HG03135 (cell line): ENCODE results near the gene SCN10A.

Experiments used
- ATAC-seq: cut with Tn5 transposase; IDR thresholded peaks from one replicate; pipeline ENCODE4 v1.9.1; 2021; ENCODE audit warnings: mild to moderate bottlenecking, moderate library complexity; ENCODE audit not compliant: unreplicated experiment

The SCN10A gene

DNA sequence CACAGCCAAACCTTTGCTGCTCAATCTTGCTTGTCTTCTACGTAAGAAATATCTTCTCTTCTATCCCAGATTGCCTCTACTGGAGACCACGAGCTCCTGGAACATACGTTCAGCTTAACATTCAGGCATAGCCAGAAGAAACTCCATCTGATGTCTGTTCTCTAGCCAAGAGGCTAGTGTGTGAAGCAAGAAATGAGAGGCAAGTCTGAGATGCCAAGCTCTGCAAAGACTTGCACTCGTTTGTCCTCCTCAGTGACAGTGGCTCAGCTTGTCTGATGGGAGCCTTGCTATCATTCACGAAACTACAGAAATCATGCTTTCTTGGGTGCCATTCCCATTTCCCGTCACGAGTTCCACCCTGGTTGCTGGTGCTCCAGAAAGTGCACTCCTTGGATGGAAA lies at the start of gene SCN10A:
Gene SCN10A, minus strand, starts transcription at position 192 of the 400 bp plus-strand sequence. CDS start 22,207 bp downstream, outside the sequence.
- ATAC-seq: no peak

GRCh38 chr3:38853011-38853410 lies 37.0 kb upstream of the SCN10A start:
- ATAC-seq: no peak

GRCh38 chr3:38843898-38844297 lies 27.9 kb upstream of the SCN10A start:
- ATAC-seq: no peak

GRCh38 chr3:38842266-38842965 lies 26.4 kb upstream of the SCN10A start:
- no peak for ATAC-seq

DNA sequence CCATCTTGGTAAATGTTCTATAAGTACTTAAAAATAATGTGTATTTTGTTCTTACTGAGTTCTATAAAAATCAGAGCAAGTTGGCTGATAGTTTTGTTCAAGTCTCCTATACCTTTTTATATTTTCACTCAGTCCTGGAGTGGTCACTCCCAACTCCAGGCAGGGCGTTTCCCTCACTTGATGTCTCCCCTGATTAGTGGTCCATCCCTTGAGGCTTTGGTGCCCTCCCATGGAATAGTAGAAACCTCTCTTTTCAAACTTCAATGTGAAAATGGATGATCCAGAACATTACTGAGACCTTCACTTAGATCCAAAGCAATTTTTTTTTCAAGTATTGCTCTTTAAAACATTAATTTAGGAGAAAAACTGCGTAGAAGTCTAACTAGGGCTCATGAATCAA lies 25.0 kb upstream of the SCN10A start:
- ATAC-seq: no peak

DNA sequence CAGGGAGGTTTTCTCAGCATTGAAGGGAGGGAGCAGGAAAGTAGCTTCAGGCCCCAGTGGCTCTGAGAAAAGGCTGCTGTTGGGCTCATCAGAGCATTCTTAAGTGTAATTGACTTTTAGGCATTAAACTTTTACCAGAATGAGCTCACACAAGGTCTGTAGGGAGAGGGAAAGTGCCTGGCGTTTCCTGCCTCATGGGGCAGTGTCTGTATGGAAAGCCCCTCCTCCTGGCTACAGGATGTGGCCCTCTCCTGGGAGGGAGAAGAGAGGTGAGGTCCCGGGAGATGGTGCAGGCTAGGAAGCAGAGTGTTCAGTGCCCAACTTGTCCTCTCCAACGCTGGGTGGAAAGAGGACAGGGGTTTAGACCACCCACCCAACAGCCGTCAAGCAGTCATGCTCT lies 21.3 kb upstream of the SCN10A start:
- no peak for ATAC-seq

DNA sequence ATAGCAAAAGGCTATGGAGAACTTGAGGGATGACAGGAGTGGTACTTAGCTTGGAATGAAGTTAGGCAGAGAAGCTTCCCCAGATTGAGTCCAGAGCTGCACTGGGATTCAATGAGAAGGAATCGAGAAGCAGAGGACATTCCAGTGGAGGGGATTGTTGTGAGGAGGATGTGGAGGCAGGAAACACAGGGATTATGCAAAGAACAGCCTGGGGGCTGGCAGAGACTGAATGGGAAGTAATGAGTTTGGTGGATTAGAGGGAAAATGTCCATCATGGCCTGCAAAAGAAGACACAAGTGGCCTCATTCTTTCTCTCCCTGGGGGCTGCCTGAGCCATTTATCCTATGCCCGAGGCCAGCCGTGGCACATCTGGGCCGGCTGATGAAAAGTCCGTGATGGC lies 20.5 kb upstream of the SCN10A start:
- ATAC-seq: no peak

DNA sequence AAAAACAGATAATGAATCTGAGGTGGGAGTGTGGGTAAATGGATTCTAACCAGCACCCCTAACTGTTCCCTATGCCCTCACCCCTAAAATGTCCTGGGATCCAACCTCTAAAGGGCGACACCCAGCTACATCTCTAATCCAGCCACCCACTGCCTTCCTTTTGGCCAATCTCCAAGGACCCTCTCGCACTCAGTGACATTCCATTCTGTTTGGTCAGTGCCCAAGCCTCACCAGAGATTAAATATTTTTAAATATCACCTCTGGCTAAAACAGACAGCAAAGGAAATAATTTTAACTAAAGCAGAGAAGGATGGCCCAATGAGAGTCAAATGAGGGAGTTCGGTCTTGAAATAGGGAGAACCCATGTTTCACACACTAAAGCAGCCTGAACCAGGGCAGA lies 19.9 kb upstream of the SCN10A start:
- ATAC-seq: no peak

DNA sequence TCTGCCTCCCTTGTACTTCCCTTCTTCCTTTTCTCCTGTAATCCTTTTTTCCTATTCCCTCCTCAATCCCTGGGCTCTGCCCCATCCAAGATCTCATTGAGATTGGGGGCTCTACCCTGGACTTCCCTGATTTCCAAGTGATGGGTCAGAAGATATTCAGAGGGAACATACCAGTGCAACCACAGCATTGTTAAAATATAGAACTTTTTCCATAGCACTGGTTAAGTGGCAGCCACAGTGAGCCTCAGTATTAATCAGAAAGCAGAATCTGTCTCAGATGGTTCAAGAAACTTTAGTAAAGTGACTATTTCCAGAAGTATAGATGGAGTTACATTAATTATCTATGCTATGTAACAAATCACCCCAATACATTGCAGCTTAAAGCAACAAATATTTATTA lies 18.7 kb upstream of the SCN10A start:
- no peak for ATAC-seq

DNA sequence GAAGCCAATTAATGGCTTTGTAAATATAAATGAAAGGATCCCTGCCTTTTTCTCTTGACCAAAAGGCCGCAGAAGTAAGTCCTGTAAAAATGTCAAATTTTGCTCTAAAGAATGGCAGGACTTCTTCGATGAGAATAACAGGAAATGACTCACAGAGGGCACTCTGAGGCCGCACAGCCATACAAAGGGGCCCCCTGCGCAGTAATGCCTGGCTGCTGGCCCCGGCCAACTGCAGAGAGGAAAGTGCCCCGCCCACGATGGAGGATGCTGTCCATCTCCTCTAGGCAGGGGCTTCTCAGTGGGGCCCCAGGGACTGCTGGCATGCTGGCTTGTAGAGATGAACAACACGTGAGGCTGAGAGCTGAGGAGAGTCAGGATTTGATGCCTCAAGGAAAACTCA lies 18.1 kb upstream of the SCN10A start:
- ATAC-seq: no peak

DNA sequence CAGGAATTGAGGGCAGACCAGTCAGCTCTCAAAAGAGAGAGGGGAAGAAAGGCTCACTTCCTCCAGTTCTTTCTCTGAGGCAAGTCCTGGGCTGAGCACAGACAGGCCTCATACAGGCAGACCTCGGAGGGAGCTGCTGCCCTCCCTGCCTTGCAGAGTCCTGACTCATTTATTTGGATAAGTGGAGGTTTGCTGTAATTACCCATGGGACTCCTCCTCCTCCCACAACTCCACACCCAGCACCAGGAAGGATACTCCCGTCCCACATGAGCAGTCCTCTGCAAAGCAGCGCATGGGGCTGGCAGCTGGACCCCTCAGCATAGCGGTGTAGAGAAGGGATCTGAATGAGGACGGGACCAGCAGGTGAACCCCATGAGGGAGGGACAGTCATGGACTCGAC lies 13.4 kb upstream of the SCN10A start:
- ATAC-seq: no peak

GRCh38 chr3:38828681-38829080 lies 12.7 kb upstream of the SCN10A start:
- ATAC-seq: no peak

DNA sequence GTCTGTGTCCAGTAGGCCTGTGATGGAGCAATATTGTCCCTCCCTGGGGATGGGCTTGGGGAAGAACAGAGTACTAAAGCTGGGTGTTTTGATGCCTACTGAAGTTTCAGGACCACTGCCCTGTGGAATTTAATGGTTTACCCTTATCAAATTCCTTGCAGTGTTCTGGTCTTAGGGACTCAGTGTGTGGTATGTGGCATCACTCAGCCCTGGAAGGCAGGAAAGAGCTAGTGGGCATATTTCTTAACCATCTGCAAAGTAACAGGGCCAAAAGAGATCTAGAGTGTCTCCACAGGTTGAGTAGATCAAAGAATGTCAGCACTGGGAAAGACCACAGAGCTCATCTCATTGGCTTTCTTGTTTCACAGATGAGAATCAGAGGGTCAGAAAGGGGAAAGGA lies 11.8 kb upstream of the SCN10A start:
- no peak for ATAC-seq

GRCh38 chr3:38826001-38826400 lies 10.0 kb upstream of the SCN10A start:
- ATAC-seq: no peak

GRCh38 chr3:38824349-38824748 lies 8.3 kb upstream of the SCN10A start:
- ATAC-seq: no peak

DNA sequence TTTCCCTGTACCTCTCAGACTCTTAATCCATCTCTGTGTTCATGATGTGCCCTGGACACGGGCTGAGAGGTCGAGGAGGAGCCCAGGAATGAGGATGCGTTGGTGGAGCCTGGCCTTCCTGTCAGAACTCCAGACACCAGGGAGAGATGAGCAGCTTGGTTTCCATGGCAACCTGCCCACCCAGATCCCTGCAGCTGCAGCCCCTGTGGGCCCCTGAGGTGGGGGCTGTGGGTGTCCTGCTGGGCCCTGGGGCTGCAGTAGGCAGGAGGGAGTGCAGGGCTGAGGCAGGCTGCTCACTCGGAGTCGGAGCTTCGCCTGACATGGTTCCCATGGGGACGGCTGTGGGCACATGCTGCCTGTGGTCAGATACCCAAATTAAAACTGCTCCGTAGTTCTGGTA lies 7.7 kb upstream of the SCN10A start:
- ATAC-seq: no peak

- ATAC-seq: no peak
Observed at GRCh38 chr3:38823186-38823585, 7.2 kb upstream of the SCN10A start.

DNA sequence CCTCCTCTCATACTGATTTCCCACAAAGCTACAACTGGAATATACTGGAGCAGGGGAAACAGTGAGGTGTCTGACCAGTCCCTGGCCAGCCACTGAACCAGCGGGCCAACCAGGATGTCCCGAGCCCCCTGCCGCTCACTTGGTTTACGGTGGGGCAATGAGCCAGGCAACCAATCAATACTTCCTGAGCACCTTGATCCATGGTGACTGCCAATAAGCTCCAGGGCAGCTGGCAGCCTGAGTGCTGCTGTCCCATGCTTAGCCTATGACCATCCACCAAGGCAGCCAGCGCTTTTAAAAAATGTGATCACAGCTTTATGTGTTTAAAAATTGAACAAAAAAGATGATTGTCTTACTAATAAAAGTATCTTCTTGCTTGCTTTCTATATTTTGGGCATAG lies 4.2 kb downstream of the SCN10A start:
- ATAC-seq: no peak

DNA sequence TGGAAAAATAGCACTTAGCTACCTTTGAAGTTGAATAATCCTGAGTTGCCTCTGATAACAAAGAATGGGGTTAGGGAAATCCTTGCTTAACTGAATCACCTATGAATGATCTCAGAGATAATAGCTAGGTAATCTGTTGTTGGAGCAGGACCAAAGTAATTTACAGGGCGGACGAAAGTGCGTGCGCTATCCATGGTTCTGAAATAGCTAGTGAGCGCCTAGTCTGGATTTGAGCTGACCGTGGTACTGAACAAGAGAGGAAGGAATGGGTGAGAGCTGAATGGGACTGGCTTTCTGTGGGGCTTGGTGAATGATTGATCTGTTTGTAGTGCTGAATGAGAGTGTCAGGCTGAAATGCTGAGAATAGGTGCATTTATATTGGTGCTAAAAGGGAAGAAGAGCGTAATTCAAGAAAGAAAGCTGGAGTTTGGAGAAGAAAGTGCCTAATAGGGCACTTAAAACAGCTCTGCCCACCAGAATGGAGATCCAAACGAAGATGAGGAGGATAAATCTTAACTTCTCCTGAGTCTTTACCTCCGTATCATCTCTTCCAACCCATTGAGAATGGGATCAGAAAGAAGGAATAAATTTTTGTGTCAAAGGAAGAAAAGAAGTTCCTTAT lies 10.1 kb downstream of the SCN10A start:
- ATAC-seq: no peak

DNA sequence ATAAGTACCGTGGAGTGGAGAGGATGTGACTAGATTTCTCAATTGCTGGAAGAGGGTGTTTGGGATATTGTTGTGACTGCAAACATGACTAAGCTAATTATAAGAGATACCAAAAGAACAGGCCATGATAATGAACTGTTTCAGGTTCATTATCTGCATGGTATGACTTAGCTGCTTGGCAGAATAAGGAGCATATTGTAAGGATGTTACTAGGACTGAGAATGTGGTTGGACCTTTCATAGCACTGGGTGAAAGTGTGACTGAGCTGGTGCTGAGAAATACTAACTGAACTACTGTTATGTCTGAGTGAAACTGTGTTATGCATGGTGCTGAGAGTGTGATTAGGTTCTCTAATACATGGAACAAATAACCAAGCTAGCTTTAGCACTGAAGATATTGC lies 11.0 kb downstream of the SCN10A start:
- ATAC-seq: no peak

DNA sequence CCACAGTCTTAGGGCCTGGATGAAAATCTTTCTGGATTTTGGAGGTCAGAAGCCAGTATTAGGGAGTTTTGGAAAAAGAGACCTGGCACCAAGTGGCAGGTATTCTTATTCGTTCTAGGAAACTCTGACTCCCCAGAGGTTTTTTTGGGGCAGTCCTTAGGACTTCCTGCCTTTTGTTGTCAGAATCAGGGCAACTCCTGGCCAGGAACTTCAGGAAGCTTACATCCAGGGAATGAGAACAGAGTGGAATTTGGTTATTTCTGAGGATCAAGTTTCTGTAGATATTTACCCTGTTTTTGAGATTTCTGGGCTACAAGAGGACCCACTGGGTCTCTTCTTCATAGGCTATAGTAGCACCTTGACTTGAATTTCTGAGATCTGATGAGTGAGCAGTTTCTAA lies 15.5 kb downstream of the SCN10A start:
- no peak for ATAC-seq

GRCh38 chr3:38793721-38794120 lies 22.3 kb downstream of the SCN10A start:
- no peak for ATAC-seq

DNA sequence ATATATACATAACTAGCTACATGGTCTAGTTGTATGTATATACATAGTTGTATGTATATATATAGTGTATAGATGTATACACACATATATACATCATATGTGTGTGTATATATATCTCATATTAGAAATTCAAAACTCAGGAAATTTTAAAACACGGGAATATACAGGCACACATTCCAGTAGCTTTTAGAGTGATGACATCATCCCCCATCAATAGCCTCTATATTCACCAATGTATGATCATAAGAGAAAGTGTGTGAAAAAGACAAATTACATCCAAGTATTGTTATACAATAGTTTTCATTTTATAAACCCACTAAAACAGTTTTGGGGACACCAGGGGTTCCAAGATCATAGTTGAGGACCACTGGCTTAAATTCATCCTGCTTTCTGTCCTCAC lies 23.0 kb downstream of the SCN10A start:
- ATAC-seq: no peak
